Nephron progenitor cell (in vitro differentiated cells): ENCODE measurements around the gene MACROD2.

Experiments
- DNase-seq: peaks from one replicate; pipeline ENCODE4 v3.0.0; 2021
- H3K27ac Mint-ChIP-seq: 2 replicates; pipeline ENCODE4 v1.8.0; 2021; ENCODE audit warnings: mild to moderate bottlenecking, moderate library complexity, mixed read lengths
- H3K27me3 Mint-ChIP-seq: 2 replicates; pipeline ENCODE4 v1.8.0; 2021; ENCODE audit warnings: mild to moderate bottlenecking, low read depth, mixed read lengths; ENCODE audit not compliant: poor library complexity
- H3K36me3 Mint-ChIP-seq: 2 replicates; pipeline ENCODE4 v1.8.0; 2021; ENCODE audit warnings: low read depth, mixed read lengths
- H3K4me1 Mint-ChIP-seq: 2 replicates; pipeline ENCODE4 v1.8.0; 2021; ENCODE audit warnings: mixed read lengths
- H3K4me3 Mint-ChIP-seq: 2 replicates; pipeline ENCODE4 v1.8.0; 2021; ENCODE audit warnings: mild to moderate bottlenecking, moderate library complexity, mixed read lengths
- H3K9me3 Mint-ChIP-seq: 2 replicates; pipeline ENCODE4 v1.8.0; 2021; ENCODE audit warnings: mild to moderate bottlenecking, moderate library complexity, mixed read lengths
- TF ChIP-seq, protein P1 (sequence below): fragments of 200-600 bp; sonication (generic); IDR thresholded peaks from 2 replicates; pipeline ENCODE4 v1.5.0; 2021; ENCODE audit warnings: antibody characterized with exemption

The MACROD2 gene

DNA sequence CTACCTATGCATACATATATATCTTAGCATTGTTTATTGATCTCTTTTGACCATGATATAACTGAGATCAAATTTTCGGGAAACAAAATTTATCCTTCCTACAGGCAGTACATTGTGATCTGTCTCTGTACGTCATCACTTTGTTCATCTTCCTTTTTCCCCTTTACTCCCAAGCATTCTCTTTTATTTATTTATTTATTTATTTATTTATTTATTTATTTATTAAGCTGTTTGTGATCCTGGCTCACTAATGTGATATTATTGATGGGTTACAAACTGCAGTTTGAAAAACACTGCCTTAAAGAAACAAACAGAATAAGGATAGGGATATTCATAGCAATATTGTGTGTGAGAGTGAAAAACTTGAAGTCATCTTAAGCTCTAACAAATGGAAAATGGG is 51.2 kb downstream of the MACROD2 start:
- Mint-ChIP-seq H3K4me3 (no peak overlapping the region), H3K4me1 (no peaks in the 10 kb centered on the region), H3K36me3 (peaks cover 4% of the 10 kb centered on the region), H3K9me3 (no peaks in the 10 kb centered on the region), H3K27ac (no peak overlapping the region), H3K27me3 (no peaks in the 10 kb centered on the region)
- TF ChIP-seq, protein P1, sequence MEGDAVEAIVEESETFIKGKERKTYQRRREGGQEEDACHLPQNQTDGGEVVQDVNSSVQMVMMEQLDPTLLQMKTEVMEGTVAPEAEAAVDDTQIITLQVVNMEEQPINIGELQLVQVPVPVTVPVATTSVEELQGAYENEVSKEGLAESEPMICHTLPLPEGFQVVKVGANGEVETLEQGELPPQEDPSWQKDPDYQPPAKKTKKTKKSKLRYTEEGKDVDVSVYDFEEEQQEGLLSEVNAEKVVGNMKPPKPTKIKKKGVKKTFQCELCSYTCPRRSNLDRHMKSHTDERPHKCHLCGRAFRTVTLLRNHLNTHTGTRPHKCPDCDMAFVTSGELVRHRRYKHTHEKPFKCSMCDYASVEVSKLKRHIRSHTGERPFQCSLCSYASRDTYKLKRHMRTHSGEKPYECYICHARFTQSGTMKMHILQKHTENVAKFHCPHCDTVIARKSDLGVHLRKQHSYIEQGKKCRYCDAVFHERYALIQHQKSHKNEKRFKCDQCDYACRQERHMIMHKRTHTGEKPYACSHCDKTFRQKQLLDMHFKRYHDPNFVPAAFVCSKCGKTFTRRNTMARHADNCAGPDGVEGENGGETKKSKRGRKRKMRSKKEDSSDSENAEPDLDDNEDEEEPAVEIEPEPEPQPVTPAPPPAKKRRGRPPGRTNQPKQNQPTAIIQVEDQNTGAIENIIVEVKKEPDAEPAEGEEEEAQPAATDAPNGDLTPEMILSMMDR = no peak
- no peak for DNase-seq

DNA sequence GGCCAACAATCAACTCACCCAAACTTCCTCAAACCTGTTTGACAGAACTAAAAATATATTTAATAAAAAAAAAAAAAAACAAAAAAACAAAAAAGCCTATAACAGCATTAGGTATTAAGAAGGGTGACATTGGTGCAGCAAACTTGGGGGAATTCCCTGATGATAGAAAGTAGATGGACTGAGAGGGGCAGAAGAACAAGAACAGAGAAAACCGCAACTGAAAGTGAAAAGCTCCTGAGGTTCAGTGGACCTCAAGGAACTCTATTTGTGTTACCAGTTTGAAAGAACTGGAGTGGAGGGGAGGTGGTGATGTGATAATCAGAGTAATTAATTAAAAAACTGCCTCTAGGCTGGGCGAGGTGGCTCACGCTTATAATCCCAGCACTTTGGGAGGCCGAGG is 53.8 kb downstream of the MACROD2 start:
- TF ChIP-seq, protein P1 = no peak
- Mint-ChIP-seq H3K9me3 (no peaks in the 10 kb centered on the region), H3K27ac (peak overlapping the region; percentile 46), H3K27me3 (no peaks in the 10 kb centered on the region), H3K36me3 (no peaks in the 10 kb centered on the region), H3K4me1 (no peaks in the 10 kb centered on the region), H3K4me3 (no peak overlapping the region)
- no peak for DNase-seq

DNA sequence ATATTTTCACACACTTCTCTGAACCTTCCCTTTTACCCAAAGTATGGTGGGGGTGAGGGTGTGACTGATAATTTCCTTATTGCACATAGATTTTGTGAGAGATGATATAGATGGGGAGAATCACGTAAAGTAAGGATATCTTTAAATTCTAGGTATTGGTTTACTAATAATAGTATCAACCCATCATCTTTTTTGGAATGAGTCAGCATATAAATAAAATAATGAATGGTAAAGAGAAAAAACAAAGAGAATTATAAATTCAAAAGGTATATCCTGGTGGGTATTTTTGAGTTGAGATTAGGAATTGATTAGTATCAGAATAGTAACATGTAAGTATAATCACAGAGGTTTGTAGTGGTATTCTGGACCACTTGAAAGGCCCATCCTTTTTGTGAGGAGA is 56.1 kb downstream of the MACROD2 start:
- Mint-ChIP-seq H3K36me3 (no peaks in the 10 kb centered on the region), H3K27me3 (no peaks in the 10 kb centered on the region), H3K4me3 (no peak overlapping the region), H3K4me1 (no peaks in the 10 kb centered on the region), H3K27ac (no peak overlapping the region), H3K9me3 (no peaks in the 10 kb centered on the region)
- no peak for DNase-seq
- TF ChIP-seq, protein P1 = no peak

DNA sequence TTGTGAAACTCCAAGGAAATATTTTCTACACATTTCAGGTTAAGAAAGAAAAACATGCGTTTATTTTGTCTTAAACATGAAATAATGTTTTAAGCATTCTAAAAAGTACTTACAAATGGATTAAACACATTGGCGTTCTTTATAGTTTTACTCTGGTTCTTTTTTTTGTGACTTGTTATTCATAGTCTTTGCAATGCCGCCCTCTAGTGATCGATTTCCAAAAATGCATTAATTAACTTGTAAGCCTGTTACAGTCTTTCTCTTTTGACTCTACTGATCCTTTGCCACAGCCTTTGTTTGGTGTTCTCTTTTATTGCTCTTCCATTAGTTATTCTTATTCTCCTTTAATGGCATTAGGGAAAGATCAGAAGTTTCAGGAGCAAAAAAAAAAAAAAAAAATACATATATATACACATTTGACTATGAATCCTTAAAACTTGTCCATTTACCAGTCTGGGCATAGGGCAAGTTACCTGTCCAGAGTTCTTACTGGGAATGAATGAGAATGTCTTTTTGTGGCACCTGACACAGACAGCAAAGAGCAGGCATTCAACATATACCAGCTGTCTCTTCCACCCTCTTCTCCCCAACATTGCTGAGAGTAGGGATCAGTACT is 59.9 kb downstream of the MACROD2 start:
- H3K4me1 Mint-ChIP-seq = no peaks in the 10 kb centered on the region

DNA sequence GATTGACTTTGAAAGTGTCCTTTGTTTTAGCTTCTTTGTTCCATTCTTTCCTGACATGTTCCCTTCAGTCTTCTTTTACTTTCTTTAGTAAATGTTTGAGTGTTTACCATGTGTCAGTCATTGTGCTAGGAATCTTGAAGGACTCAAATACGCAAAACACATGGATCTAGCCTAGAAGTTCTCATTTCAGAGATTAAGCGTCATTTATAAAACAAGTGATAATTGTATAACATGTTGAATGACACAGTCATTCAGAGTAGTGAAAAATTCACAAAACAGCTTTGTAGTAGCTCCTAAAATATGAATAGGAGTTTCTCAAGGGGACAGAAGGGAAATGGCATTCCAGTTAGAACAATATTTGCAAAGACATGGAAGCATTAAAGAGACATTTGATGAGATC is 66.9 kb downstream of the MACROD2 start:
- Mint-ChIP-seq H3K27ac (no peak overlapping the region), H3K9me3 (no peaks in the 10 kb centered on the region), H3K4me3 (no peak overlapping the region), H3K4me1 (no peaks in the 10 kb centered on the region), H3K36me3 (no peaks in the 10 kb centered on the region), H3K27me3 (no peaks in the 10 kb centered on the region)
- no peak for DNase-seq
- TF ChIP-seq, protein P1 = no peak

More for the DNA sequence above, 59.9 kb downstream of the MACROD2 start:
- Mint-ChIP-seq H3K27ac (no peak overlapping the region), H3K4me3 (no peak overlapping the region), H3K9me3 (no peaks in the 10 kb centered on the region), H3K36me3 (no peaks in the 10 kb centered on the region), H3K27me3 (no peaks in the 10 kb centered on the region)
- DNase-seq = peak; percentile 25
- TF ChIP-seq, protein P1 = peak; percentile 64

DNA sequence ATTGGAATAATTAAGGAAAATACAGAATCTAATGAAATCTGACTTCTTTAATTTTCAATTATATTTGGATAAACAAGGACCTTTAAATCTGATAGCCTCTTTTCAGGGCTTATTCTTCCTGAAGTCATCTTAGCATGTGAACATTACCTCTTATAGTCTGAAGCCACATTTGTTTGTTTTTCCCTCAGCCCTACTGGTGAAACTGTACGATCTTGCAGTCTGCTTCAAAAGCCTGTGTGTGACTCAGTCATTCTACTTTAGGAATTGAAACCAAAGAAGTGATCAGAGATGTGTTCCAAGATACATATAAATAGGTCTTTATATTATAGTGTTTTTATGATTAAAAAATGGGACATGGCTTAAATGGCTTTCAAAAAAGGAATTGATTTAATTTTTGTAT is 67.5 kb downstream of the MACROD2 start:
- no peaks in the 10 kb centered on the region for H3K4me1 Mint-ChIP-seq
- TF ChIP-seq, protein P1 = no peak
- H3K36me3 Mint-ChIP-seq = no peaks in the 10 kb centered on the region
- H3K9me3 Mint-ChIP-seq = no peaks in the 10 kb centered on the region
- H3K27ac Mint-ChIP-seq = no peak overlapping the region
- H3K27me3 Mint-ChIP-seq = no peaks in the 10 kb centered on the region
- no peak overlapping the region for H3K4me3 Mint-ChIP-seq
- DNase-seq = no peak
